ENCODE data around the gene SEMA6A.

Gene SEMA6A

GRCh38 chr5:116418774-116419173 lies 155.8 kb downstream of the SEMA6A start:
- DNase-seq = no peak
- TF ChIP-seq GATA1 (IDR thresholded peaks at IDR 0.05; ENCODE audit: low read depth, low read length) (no peak), POLR2A (IDR thresholded peaks at IDR 0.05; ENCODE audit: low read length) (no peak)

GRCh38 chr5:116418016-116418415 lies 156.6 kb downstream of the SEMA6A start:
- DNase-seq = no peak
- no peak for TF ChIP-seq GATA1 (IDR thresholded peaks at IDR 0.05; ENCODE audit: low read depth, low read length)
- no peak for TF ChIP-seq POLR2A (IDR thresholded peaks at IDR 0.05; ENCODE audit: low read length)

- DNase-seq = no peak
- no peak for TF ChIP-seq POLR2A (IDR thresholded peaks at IDR 0.05; ENCODE audit: low read length)
- no peak for TF ChIP-seq GATA1 (IDR thresholded peaks at IDR 0.05; ENCODE audit: low read depth, low read length)
Observed at GRCh38 chr5:116415989-116416388, 158.6 kb downstream of the SEMA6A start.

- DNase-seq = no peak
- TF ChIP-seq POLR2A (IDR thresholded peaks at IDR 0.05; ENCODE audit: low read length) (no peak), GATA1 (IDR thresholded peaks at IDR 0.05; ENCODE audit: low read depth, low read length) (no peak)
Observed at GRCh38 chr5:116415182-116415581, 159.4 kb downstream of the SEMA6A start.

- no peak for DNase-seq
- TF ChIP-seq POLR2A (IDR thresholded peaks at IDR 0.05; ENCODE audit: low read length) (no peak), GATA1 (IDR thresholded peaks at IDR 0.05; ENCODE audit: low read depth, low read length) (no peak)
Observed at GRCh38 chr5:116411101-116411571, 163.5 kb downstream of the SEMA6A start.

GRCh38 chr5:116410336-116410890 lies 164.2 kb downstream of the SEMA6A start:
- TF ChIP-seq GATA1 (IDR thresholded peaks at IDR 0.05; ENCODE audit: low read depth, low read length) = no peak
- no peak for DNase-seq

- no peak for DNase-seq
- TF ChIP-seq GATA1 (IDR thresholded peaks at IDR 0.05; ENCODE audit: low read depth, low read length) (no peak), POLR2A (IDR thresholded peaks at IDR 0.05; ENCODE audit: low read length) (no peak)
Observed at GRCh38 chr5:116409591-116410296, 164.9 kb downstream of the SEMA6A start.

GRCh38 chr5:116406306-116407041 lies 168.1 kb downstream of the SEMA6A start:
- no peak for TF ChIP-seq POLR2A (IDR thresholded peaks at IDR 0.05; ENCODE audit: low read length)
- no peak for TF ChIP-seq GATA1 (IDR thresholded peaks at IDR 0.05; ENCODE audit: low read depth, low read length)
- no peak for DNase-seq

GRCh38 chr5:116404792-116405191 lies 169.8 kb downstream of the SEMA6A start:
- no peak for DNase-seq
- TF ChIP-seq GATA1 (IDR thresholded peaks at IDR 0.05; ENCODE audit: low read depth, low read length) = no peak
- TF ChIP-seq POLR2A (IDR thresholded peaks at IDR 0.05; ENCODE audit: low read length) = no peak

- no peak for DNase-seq
- no peak for TF ChIP-seq GATA1 (IDR thresholded peaks at IDR 0.05; ENCODE audit: low read depth, low read length)
- TF ChIP-seq POLR2A (IDR thresholded peaks at IDR 0.05; ENCODE audit: low read length) = no peak
Observed at GRCh38 chr5:116404016-116404415, 170.6 kb downstream of the SEMA6A start.

- TF ChIP-seq GATA1 (IDR thresholded peaks at IDR 0.05; ENCODE audit: low read depth, low read length) (no peak), POLR2A (IDR thresholded peaks at IDR 0.05; ENCODE audit: low read length) (no peak)
Observed at GRCh38 chr5:116402235-116402634, 172.4 kb downstream of the SEMA6A start.

GRCh38 chr5:116401576-116401975 lies 173.0 kb downstream of the SEMA6A start:
- no peak for DNase-seq
- no peak for TF ChIP-seq POLR2A (IDR thresholded peaks at IDR 0.05; ENCODE audit: low read length)

More at GRCh38 chr5:116402235-116402634, 172.4 kb downstream of the SEMA6A start:
- no peak for DNase-seq

GRCh38 chr5:116396476-116397099 lies 178.0 kb downstream of the SEMA6A start:
- TF ChIP-seq POLR2A (IDR thresholded peaks at IDR 0.05; ENCODE audit: low read length) (no peak), GATA1 (IDR thresholded peaks at IDR 0.05; ENCODE audit: low read depth, low read length) (no peak)
- DNase-seq = no peak

GRCh38 chr5:116395631-116396203 lies 178.9 kb downstream of the SEMA6A start:
- TF ChIP-seq GATA1 (IDR thresholded peaks at IDR 0.05; ENCODE audit: low read depth, low read length) = no peak
- no peak for TF ChIP-seq POLR2A (IDR thresholded peaks at IDR 0.05; ENCODE audit: low read length)
- no peak for DNase-seq
